Activated B cell treated with CpG ODN at 0.5 μM for 24 hours (primary cell): ENCODE measurements around the gene LIF. TPM values are rescaled to one million over a fixed set of nuclear protein-coding genes. Genes with fewer than 3 reads are reported as not detected.

Experiments used
- ATAC-seq: fragments of 200-7000 bp; cut with Tn5 transposase; one replicate; pipeline ENCODE4 v1.10.0; 2021; ENCODE audit warnings: low read depth, mild to moderate bottlenecking, moderate library complexity
- CTCF ChIA-PET: fragments of 350-600 bp; sonication (Branson Sonifier 250); formaldehyde crosslinking; loops from one replicate; lab custom pipeline; 2021; ENCODE audit warnings: antibody characterized with exemption; lab: Charles Lee
- POLR2A ChIA-PET: fragments of 350-600 bp; sonication (Branson Sonifier 250); formaldehyde crosslinking; loops from one replicate; lab custom pipeline; 2021; ENCODE audit warnings: antibody characterized with exemption; lab: Charles Lee
- DNase-seq: peaks from one replicate; pipeline ENCODE4 v3.0.0; 2022
- H3K27ac Mint-ChIP-seq: one replicate; pipeline ENCODE4 v1.8.0; 2020; ENCODE audit warnings: mixed read lengths
- H3K27me3 Mint-ChIP-seq: one replicate; pipeline ENCODE4 v1.8.0; 2021; ENCODE audit warnings: mixed read lengths
- H3K36me3 Mint-ChIP-seq: one replicate; pipeline ENCODE4 v1.8.0; 2021; ENCODE audit warnings: low read depth, mixed read lengths
- H3K4me1 Mint-ChIP-seq: one replicate; pipeline ENCODE4 v1.8.0; 2021; ENCODE audit warnings: mixed read lengths
- H3K4me3 Mint-ChIP-seq: one replicate; pipeline ENCODE4 v1.8.0; 2020; ENCODE audit warnings: mild to moderate bottlenecking, mixed read lengths
- H3K9me3 Mint-ChIP-seq: one replicate; pipeline ENCODE4 v1.8.0; 2020; ENCODE audit warnings: mixed read lengths
- CTCF ChIP-seq: fragments of 200-600 bp; IDR thresholded peaks from one replicate; pipeline ENCODE4 v1.8.0; 2022; ENCODE audit warnings: antibody characterized with exemption, mild to moderate bottlenecking
- intact Hi-C: fragments of 100-400 bp; cut with micrococcal nuclease; formaldehyde crosslinking; loops from one replicate; pipeline ENCODE4 v1.15.1; 2024
- total RNA-seq: library from RNA; stranded (reverse); gene quantifications from 2 replicates; pipeline ENCODE4 v1.2.3, GENCODE V29; 2022

LIF gene
- total RNA-seq, 1 donor from 2014 or later: 0.44 TPM

- Mint-ChIP-seq H3K4me3 (no peak overlapping the region), H3K36me3 (no peaks in the 10 kb centered on the region), H3K4me1 (no peaks in the 10 kb centered on the region), H3K27me3 (peaks cover 12% of the 10 kb centered on the region), H3K27ac (no peak overlapping the region), H3K9me3 (no peaks in the 10 kb centered on the region)
- ChIA-PET POLR2A (no interaction called here), CTCF (no interaction called here)
- no peak for TF ChIP-seq CTCF
- ATAC-seq (no peak), DNase-seq (no peak)
- intact Hi-C loops: no loop called here
These were observed 37.6 kb downstream of the LIF start for GRCh38 chr22:30208631-30209603.

GRCh38 chr22:30206944-30207343 is 39.6 kb downstream of the LIF start:
- H3K36me3 Mint-ChIP-seq: no peaks in the 10 kb centered on the region
- intact Hi-C loops: no loop called here
- ChIA-PET CTCF (no interaction called here), POLR2A (no interaction called here)
- no peaks in the 10 kb centered on the region for H3K4me1 Mint-ChIP-seq
- H3K9me3 Mint-ChIP-seq: no peaks in the 10 kb centered on the region
- H3K27ac Mint-ChIP-seq: no peak overlapping the region
- DNase-seq: no peak
- TF ChIP-seq CTCF: no peak
- H3K4me3 Mint-ChIP-seq: no peak overlapping the region
- H3K27me3 Mint-ChIP-seq: peaks cover 2% of the 10 kb centered on the region
- no peak for ATAC-seq

- no peak for ATAC-seq
- H3K4me1 Mint-ChIP-seq: no peaks in the 10 kb centered on the region
- H3K27me3 Mint-ChIP-seq: no peaks in the 10 kb centered on the region
These were observed 41.1 kb downstream of the LIF start for GRCh38 chr22:30205281-30206115.

GRCh38 chr22:30204742-30205111 is 41.8 kb downstream of the LIF start:
- no peak for ATAC-seq
- intact Hi-C loops: no loop called here
- no peak for DNase-seq
- H3K9me3 Mint-ChIP-seq: no peaks in the 10 kb centered on the region
- H3K36me3 Mint-ChIP-seq: no peaks in the 10 kb centered on the region
- no peak overlapping the region for H3K4me3 Mint-ChIP-seq
- no peaks in the 10 kb centered on the region for H3K27me3 Mint-ChIP-seq
- ChIA-PET POLR2A (no interaction called here), CTCF (no interaction called here)
- no peaks in the 10 kb centered on the region for H3K4me1 Mint-ChIP-seq
- TF ChIP-seq CTCF: no peak
- no peak overlapping the region for H3K27ac Mint-ChIP-seq

More at GRCh38 chr22:30205281-30206115, 41.1 kb downstream of the LIF start:
- H3K27ac Mint-ChIP-seq: no peak overlapping the region
- H3K9me3 Mint-ChIP-seq: no peaks in the 10 kb centered on the region
- POLR2A ChIA-PET: no interaction called here
- H3K36me3 Mint-ChIP-seq: no peaks in the 10 kb centered on the region
- no peak overlapping the region for H3K4me3 Mint-ChIP-seq
- DNase-seq: no peak
- intact Hi-C loops: no loop called here
- no peak for TF ChIP-seq CTCF
- CTCF ChIA-PET: no interaction called here
